ACC112 (cell line): Measurements from ENCODE around the gene MICALL2.
"Not testable (repeated sequence)": the region's sequence is repeated elsewhere in the genome, so short reads cannot be mapped to it uniquely, and the experiment has no call there.

ENCODE experiments used
- H2AFZ ChIP-seq: fragments of 200-600 bp; sonication (generic); one replicate; pipeline ENCODE4 v1.6.0; 2017; ENCODE audit warnings: antibody characterized with exemption, low read length; ENCODE audit not compliant: unreplicated experiment
- H3K27ac ChIP-seq: fragments of 200-600 bp; sonication (generic); 2 replicates; pipeline ENCODE4 v1.5.1; 2014; ENCODE audit warnings: low read depth, mild to moderate bottlenecking, antibody characterized with exemption, low read length, moderate library complexity
- H3K27me3 ChIP-seq: fragments of 200-600 bp; sonication (generic); 2 replicates; pipeline ENCODE4 v1.6.1; 2014; ENCODE audit warnings: mild to moderate bottlenecking, antibody characterized with exemption, low read length, moderate library complexity, mixed read lengths; ENCODE audit not compliant: insufficient read depth
- H3K36me3 ChIP-seq: fragments of 200-600 bp; sonication (generic); 2 replicates; pipeline ENCODE4 v1.6.1; 2016; ENCODE audit warnings: mild to moderate bottlenecking, antibody characterized with exemption, low read length, moderate library complexity, mixed read lengths; ENCODE audit not compliant: insufficient read depth
- H3K4me1 ChIP-seq: fragments of 200-600 bp; sonication (generic); one replicate; pipeline ENCODE4 v1.6.1; 2016; ENCODE audit warnings: low read length, mixed read lengths; ENCODE audit not compliant: insufficient read depth, unreplicated experiment, control insufficient read depth
- H3K4me3 ChIP-seq: fragments of 200-600 bp; sonication (generic); 2 replicates; pipeline ENCODE4 v1.5.1; 2014; ENCODE audit warnings: mild to moderate bottlenecking, low read depth, low read length
- H3K79me2 ChIP-seq: fragments of 200-600 bp; sonication (generic); one replicate; pipeline ENCODE4 v1.6.0; 2016; ENCODE audit warnings: low read length; ENCODE audit not compliant: control insufficient read depth, unreplicated experiment, insufficient read depth

The MICALL2 gene

GRCh38 chr7:1447551-1448244 is 11.6 kb downstream of the MICALL2 start:
- Histone ChIP-seq H3K27ac (no peak overlapping the region), H3K79me2 (peaks cover 12% of the 10 kb centered on the region), H3K4me3 (no peak overlapping the region), H3K36me3 (no peaks in the 10 kb centered on the region), H3K27me3 (no peaks in the 10 kb centered on the region), H2AFZ (no peak overlapping the region), H3K4me1 (no peaks in the 10 kb centered on the region)

- Histone ChIP-seq H3K79me2 (peaks cover 6% of the 10 kb centered on the region), H3K27ac (no peak overlapping the region), H3K36me3 (no peaks in the 10 kb centered on the region), H3K4me3 (no peak overlapping the region), H3K4me1 (no peaks in the 10 kb centered on the region), H3K27me3 (no peaks in the 10 kb centered on the region), H2AFZ (no peak overlapping the region)
These were observed 12.2 kb downstream of the MICALL2 start for GRCh38 chr7:1447112-1447511.

GRCh38 chr7:1446620-1447032 is 12.6 kb downstream of the MICALL2 start:
- Histone ChIP-seq H3K27me3 (no peaks in the 10 kb centered on the region), H3K79me2 (peaks cover 1% of the 10 kb centered on the region), H2AFZ (no peak overlapping the region), H3K4me3 (no peak overlapping the region), H3K36me3 (no peaks in the 10 kb centered on the region), H3K4me1 (no peaks in the 10 kb centered on the region), H3K27ac (no peak overlapping the region)

GRCh38 chr7:1446026-1446425 is 13.2 kb downstream of the MICALL2 start:
- H3K4me3 ChIP-seq, H3K27ac ChIP-seq, H3K4me1 ChIP-seq, H3K79me2 ChIP-seq, H2AFZ ChIP-seq, H3K36me3 ChIP-seq, H3K27me3 ChIP-seq: not testable (repeated sequence)

- no peaks in the 10 kb centered on the region for H3K4me1 ChIP-seq
- H3K36me3 ChIP-seq = peaks cover 3% of the 10 kb centered on the region; the same call in 1 of the 2 replicates
- H3K79me2 ChIP-seq = no peaks in the 10 kb centered on the region
- no peak overlapping the region for H3K4me3 ChIP-seq
- no peak overlapping the region for H2AFZ ChIP-seq
- H3K27ac ChIP-seq = no peak overlapping the region
- H3K27me3 ChIP-seq = no peaks in the 10 kb centered on the region
These were observed 13.9 kb downstream of the MICALL2 start for GRCh38 chr7:1445341-1445740.

GRCh38 chr7:1444925-1445322 is 14.3 kb downstream of the MICALL2 start:
- Histone ChIP-seq H3K36me3 (peaks cover 3% of the 10 kb centered on the region; the same call in 1 of the 2 replicates), H2AFZ (no peak overlapping the region), H3K4me3 (no peak overlapping the region)

DNA sequence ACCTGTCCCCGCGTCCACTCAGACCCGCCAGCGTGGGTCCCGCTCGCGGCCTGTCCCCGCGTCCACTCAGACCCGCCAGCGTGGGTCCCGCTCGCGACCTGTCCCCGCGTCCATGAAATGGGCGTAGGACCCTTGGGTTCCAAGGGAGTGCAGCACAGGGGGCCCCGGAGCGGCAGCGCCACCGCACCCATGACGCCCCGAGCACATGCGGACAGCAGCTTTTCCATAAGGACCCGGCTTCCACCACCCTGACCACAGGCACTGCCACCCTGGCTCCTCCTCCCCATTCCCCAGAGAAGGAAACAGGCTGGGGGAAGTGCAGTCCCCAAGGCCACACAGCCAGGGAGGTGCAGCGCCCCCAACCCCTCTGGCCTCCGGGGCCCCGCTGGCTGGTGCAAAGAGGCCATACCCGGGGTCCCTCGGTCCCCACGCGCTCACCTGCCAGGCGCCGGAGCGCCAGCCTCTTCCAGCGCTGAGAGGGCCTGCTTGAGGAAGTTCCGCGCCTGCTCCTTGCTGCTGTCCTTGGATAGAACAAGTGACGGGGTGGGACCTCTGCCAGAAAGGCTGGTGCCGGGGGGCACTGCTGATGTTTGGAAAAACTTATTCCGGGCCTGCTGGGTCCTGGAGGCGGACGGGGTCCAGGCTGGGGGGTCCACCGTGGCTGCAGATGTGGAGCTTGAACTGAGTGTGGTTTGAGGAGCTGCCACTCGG is 14.9 kb downstream of the MICALL2 start:
- Histone ChIP-seq H3K4me1 (no peaks in the 10 kb centered on the region), H3K4me3 (no peak overlapping the region), H3K79me2 (no peaks in the 10 kb centered on the region), H2AFZ (no peak overlapping the region), H3K36me3 (peaks cover 3% of the 10 kb centered on the region; the same call in 1 of the 2 replicates), H3K27ac (no peak overlapping the region), H3K27me3 (no peaks in the 10 kb centered on the region)

More at GRCh38 chr7:1444925-1445322, 14.3 kb downstream of the MICALL2 start:
- H3K79me2 ChIP-seq = no peaks in the 10 kb centered on the region
- no peak overlapping the region for H3K27ac ChIP-seq
- H3K4me1 ChIP-seq = no peaks in the 10 kb centered on the region
- no peaks in the 10 kb centered on the region for H3K27me3 ChIP-seq

DNA sequence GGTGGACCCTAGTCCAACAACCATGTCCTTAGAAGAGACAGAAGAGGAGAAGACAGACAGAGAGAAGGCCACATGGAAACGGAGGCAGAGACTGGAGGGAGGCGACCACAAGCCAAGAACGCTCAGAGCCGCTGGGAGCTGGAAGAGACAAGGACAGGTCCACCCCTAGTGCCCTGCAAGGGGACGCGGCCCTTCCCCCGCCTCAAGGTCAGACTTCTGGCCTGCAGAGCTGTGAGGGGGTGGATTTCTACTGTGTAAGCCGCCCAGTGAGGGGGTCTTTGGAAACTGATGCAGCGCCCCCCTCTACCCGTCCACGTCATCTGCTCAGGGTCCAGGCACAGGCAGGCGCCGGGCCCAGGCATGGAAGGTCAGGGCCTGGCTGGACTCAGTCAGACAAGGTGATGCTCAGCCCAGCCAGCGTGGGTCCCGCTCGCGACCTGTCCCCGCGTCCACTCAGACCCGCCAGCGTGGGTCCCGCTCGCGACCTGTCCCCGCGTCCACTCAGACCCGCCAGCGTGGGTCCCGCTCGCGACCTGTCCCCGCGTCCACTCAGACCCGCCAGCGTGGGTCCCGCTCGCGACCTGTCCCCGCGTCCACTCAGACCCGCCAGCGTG is 15.6 kb downstream of the MICALL2 start:
- H3K27me3 ChIP-seq, H3K27ac ChIP-seq, H3K4me3 ChIP-seq, H3K36me3 ChIP-seq, H2AFZ ChIP-seq, H3K4me1 ChIP-seq, H3K79me2 ChIP-seq: not testable (repeated sequence)

DNA sequence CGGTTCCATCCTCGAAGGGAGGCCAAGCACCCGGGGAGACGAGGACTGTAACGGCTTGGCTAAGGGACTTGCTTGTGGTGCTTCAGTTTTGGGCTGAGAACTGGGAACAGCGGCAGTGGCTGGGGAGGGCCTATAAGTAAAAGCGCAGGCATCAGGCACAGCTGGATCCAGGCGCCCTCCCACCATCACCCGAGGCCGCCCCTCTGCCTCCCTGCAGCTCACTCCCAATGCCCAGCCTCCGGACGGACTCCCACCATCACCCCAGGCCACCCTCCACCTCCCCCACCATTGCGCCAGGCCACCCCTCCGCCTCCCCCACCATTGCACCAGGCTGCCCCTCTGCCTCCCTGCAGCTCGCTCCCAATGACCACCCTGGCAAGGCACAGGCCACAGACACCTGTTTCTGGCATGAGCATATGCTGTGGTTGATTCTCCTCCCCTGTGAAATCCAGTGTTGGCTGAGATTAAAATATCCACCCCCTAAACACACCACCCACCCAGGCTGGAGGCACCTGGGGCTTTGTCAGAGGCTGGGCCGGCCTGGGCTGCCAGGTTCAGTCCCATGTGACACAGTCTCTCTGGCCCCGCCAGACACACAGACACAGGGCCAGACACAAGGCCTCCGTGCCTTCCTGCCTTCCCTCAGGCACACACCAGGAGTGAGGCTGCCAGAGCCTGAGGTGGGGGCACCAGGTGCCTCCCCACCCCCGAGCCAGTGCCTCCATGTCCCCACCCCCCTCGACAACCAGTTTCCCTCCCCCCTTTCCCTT is 16.7 kb downstream of the MICALL2 start:
- Histone ChIP-seq H3K4me3 (no peak overlapping the region), H3K36me3 (peaks cover 3% of the 10 kb centered on the region; the same call in 1 of the 2 replicates), H2AFZ (no peak overlapping the region), H3K79me2 (no peaks in the 10 kb centered on the region), H3K4me1 (no peaks in the 10 kb centered on the region), H3K27me3 (no peaks in the 10 kb centered on the region), H3K27ac (no peak overlapping the region)

DNA sequence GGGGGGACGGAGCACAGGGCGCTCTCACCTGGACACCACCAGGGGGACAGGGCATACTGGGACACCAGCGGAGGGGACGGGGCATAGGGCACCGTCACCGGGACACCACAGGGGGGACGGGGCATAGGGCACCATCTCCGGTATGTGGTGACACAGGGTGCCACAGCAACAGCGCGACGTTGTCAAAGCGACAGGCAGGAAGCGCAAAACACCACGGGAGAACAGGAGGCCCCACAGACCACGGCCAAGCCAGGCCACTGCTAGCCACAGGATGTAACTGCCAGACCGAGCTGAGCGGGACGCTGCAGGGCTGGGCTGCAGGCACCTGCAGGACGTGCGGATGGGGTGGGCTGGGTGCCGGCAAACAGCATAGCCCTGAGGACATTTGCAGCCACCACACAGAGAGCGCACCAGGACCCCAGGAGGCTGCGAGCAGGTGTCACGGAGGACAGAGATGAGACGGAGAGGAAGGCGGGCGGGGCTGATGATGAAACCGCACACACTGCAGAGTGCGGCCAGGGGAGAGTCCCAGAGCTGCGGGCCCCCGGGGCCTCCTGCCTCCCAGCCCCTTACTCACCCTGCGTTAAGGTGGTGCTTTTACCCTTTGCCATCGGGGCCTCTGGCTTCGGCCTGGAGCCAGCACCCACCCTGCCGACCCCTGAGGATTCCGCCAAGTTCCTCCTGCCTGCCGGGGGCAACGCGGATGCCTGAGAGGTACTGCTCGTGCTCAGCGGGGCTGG is 17.5 kb downstream of the MICALL2 start:
- Histone ChIP-seq H3K27ac (no peak overlapping the region), H3K27me3 (no peaks in the 10 kb centered on the region), H3K4me1 (no peaks in the 10 kb centered on the region), H3K4me3 (no peak overlapping the region), H3K36me3 (peaks cover 3% of the 10 kb centered on the region; the same call in 1 of the 2 replicates), H3K79me2 (no peaks in the 10 kb centered on the region), H2AFZ (no peak overlapping the region)
